ENCODE results near the gene RDH11. TPM values are rescaled to one million over a fixed set of nuclear protein-coding genes. Genes with fewer than 3 reads are reported as not detected.

RDH11 gene
- total RNA-seq, 2 experiments from 2014 or later = 31.1 to 37.7 TPM

- CTCF ChIA-PET (ENCODE audit: unreplicated experiment) = no interaction called here
- no TSS peak for BruUV-seq (replicated peaks)
- Histone ChIP-seq H3K9me2 (ENCODE audit: insufficient read depth, low read length) (no peaks in the 10 kb centered on the region), H3K79me2 (ENCODE audit: insufficient read depth, low read depth, low read length) (no peaks in the 10 kb centered on the region), H2AFZ (ENCODE audit: low read length) (no peak overlapping the region), H3K4me3 (ENCODE audit: low read depth, low read length, poor library complexity, severe bottlenecking) (no peak overlapping the region), H4K20me1 (ENCODE audit: insufficient read depth, low read length) (no peaks in the 10 kb centered on the region), H3K4me2 (ENCODE audit: low read length) (no peak overlapping the region), H3K4me1 (ENCODE audit: insufficient read depth, low read length, poor library complexity, severe bottlenecking) (no peaks in the 10 kb centered on the region), H3K9me3 (ENCODE audit: low read length) (no peaks in the 10 kb centered on the region), H3K36me3 (ENCODE audit: insufficient read depth, low read length) (no peaks in the 10 kb centered on the region), H3K27ac (ENCODE audit: low read depth, low read length, poor library complexity, severe bottlenecking) (no peak overlapping the region)
- POLR2A ChIA-PET = interaction anchor here (0.6 kb wide), 2 partner anchors 58 to 154 kb away, joined by 4 to 5 read pairs; no protein-coding TSS in a partner anchor
- TF ChIP-seq, protein P1, sequence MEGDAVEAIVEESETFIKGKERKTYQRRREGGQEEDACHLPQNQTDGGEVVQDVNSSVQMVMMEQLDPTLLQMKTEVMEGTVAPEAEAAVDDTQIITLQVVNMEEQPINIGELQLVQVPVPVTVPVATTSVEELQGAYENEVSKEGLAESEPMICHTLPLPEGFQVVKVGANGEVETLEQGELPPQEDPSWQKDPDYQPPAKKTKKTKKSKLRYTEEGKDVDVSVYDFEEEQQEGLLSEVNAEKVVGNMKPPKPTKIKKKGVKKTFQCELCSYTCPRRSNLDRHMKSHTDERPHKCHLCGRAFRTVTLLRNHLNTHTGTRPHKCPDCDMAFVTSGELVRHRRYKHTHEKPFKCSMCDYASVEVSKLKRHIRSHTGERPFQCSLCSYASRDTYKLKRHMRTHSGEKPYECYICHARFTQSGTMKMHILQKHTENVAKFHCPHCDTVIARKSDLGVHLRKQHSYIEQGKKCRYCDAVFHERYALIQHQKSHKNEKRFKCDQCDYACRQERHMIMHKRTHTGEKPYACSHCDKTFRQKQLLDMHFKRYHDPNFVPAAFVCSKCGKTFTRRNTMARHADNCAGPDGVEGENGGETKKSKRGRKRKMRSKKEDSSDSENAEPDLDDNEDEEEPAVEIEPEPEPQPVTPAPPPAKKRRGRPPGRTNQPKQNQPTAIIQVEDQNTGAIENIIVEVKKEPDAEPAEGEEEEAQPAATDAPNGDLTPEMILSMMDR (conservative IDR thresholded peaks at IDR 0.05; ENCODE audit: low read length) = no peak
- TF ChIP-seq EZH2phosphoT487 (IDR thresholded peaks at IDR 0.05; ENCODE audit: borderline replicate concordance, low read depth, low read length) = no peak
- intact Hi-C loops (cut with micrococcal nuclease; ENCODE audit: unreplicated experiment) = no loop called here
- DNase-seq (ENCODE audit: low spot score) = no peak
Measured at GRCh38 chr14:67729072-67729885, 33.7 kb upstream of the RDH11 start.

DNA sequence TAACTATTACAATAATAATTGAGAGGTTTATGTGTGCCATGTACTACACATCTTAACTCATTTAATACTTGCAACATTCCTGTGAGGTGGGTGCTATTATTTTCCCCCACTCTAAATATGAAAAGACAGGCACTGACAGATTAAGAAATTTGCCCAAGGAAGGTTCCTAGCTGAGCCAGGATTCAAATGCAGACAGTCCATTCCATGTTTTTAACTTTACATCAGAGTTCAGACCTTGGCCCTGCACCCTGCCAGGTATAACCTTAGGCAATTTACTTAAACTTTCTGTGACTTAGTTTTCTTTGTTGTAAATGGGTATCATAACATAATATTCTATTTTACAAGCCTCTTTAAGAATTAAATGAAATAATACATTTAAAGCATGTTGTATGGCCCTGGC is 32.7 kb upstream of the RDH11 start:
- Histone ChIP-seq H3K27ac (ENCODE audit: low read depth, low read length, poor library complexity, severe bottlenecking) (no peak overlapping the region), H4K20me1 (ENCODE audit: insufficient read depth, low read length) (no peaks in the 10 kb centered on the region), H3K36me3 (ENCODE audit: insufficient read depth, low read length) (no peaks in the 10 kb centered on the region), H2AFZ (ENCODE audit: low read length) (no peak overlapping the region), H3K4me1 (ENCODE audit: insufficient read depth, low read length, poor library complexity, severe bottlenecking) (no peaks in the 10 kb centered on the region), H3K4me2 (ENCODE audit: low read length) (no peak overlapping the region), H3K79me2 (ENCODE audit: insufficient read depth, low read depth, low read length) (no peaks in the 10 kb centered on the region), H3K4me3 (ENCODE audit: low read depth, low read length, poor library complexity, severe bottlenecking) (no peak overlapping the region), H3K9me3 (ENCODE audit: low read length) (no peaks in the 10 kb centered on the region), H3K9me2 (ENCODE audit: insufficient read depth, low read length) (no peaks in the 10 kb centered on the region)
- DNase-seq (ENCODE audit: low spot score) = no peak
- POLR2A ChIA-PET = no interaction called here
- BruUV-seq (replicated peaks) = no TSS peak
- CTCF ChIA-PET (ENCODE audit: unreplicated experiment) = no interaction called here
- TF ChIP-seq, protein P1 (conservative IDR thresholded peaks at IDR 0.05; ENCODE audit: low read length) = no peak
- TF ChIP-seq EZH2phosphoT487 (IDR thresholded peaks at IDR 0.05; ENCODE audit: borderline replicate concordance, low read depth, low read length) = no peak
- intact Hi-C loops (cut with micrococcal nuclease; ENCODE audit: unreplicated experiment) = no loop called here

DNA sequence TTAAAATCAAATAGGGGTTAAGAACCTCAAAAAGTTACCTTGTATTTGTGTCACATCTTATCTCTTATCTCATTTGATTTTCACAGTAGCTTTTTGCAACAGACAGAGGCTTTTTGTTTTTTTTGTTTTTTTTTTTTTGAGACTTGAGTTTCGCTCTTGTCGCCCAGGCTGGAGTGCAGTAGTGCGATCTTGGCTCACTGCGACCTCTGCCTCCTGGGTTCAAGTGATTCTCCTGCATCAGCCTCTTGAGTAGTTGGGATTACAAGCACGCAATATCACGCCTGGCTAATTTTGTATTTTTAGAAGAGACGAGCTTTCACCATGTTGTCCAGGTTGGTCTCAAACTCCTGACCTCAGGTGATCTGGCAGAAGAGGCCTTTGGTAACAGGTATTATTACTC is 31.8 kb upstream of the RDH11 start:
- intact Hi-C loops (cut with micrococcal nuclease; ENCODE audit: unreplicated experiment) = no loop called here
- POLR2A ChIA-PET = no interaction called here
- BruUV-seq (replicated peaks) = no TSS peak

More for the DNA sequence above, 31.8 kb upstream of the RDH11 start:
- H3K9me2 ChIP-seq (ENCODE audit: insufficient read depth, low read length) = no peaks in the 10 kb centered on the region
- H3K4me3 ChIP-seq (ENCODE audit: low read depth, low read length, poor library complexity, severe bottlenecking) = no peak overlapping the region
- no peak overlapping the region for H3K27ac ChIP-seq (ENCODE audit: low read depth, low read length, poor library complexity, severe bottlenecking)
- H3K4me2 ChIP-seq (ENCODE audit: low read length) = no peak overlapping the region
- no peaks in the 10 kb centered on the region for H3K79me2 ChIP-seq (ENCODE audit: insufficient read depth, low read depth, low read length)
- H4K20me1 ChIP-seq (ENCODE audit: insufficient read depth, low read length) = no peaks in the 10 kb centered on the region
- no peaks in the 10 kb centered on the region for H3K4me1 ChIP-seq (ENCODE audit: insufficient read depth, low read length, poor library complexity, severe bottlenecking)
- no peak for DNase-seq (ENCODE audit: low spot score)
- no peaks in the 10 kb centered on the region for H3K9me3 ChIP-seq (ENCODE audit: low read length)
- TF ChIP-seq, protein P1 (conservative IDR thresholded peaks at IDR 0.05; ENCODE audit: low read length) = no peak
- CTCF ChIA-PET (ENCODE audit: unreplicated experiment) = no interaction called here
- H2AFZ ChIP-seq (ENCODE audit: low read length) = no peak overlapping the region
- no peaks in the 10 kb centered on the region for H3K36me3 ChIP-seq (ENCODE audit: insufficient read depth, low read length)

Measured in OCI-LY7 (cell line).